WERI-Rb-1 (cell line): ENCODE measurements around the gene LRRC49.
"Not testable (repeated sequence)": the region's sequence is repeated elsewhere in the genome, so short reads cannot be mapped to it uniquely, and the experiment has no call there.

ENCODE experiments used
- DNase-seq: peaks from one replicate; pipeline ENCODE4 v3.0.0-alpha.2; 2020
- H3K27ac ChIP-seq: fragments of 250-450 bp; sonication (Bioruptor Pico); 2 replicates; pipeline ENCODE4 v1.5.1; 2020; ENCODE audit warnings: mild to moderate bottlenecking, moderate library complexity
- H3K27me3 ChIP-seq: fragments of 250-450 bp; sonication (Bioruptor Pico); 2 replicates; pipeline ENCODE4 v1.5.1; 2021; ENCODE audit warnings: mild to moderate bottlenecking, low read depth, moderate library complexity; ENCODE audit not compliant: insufficient read depth, severe bottlenecking
- H3K36me3 ChIP-seq: fragments of 250-450 bp; sonication (Bioruptor Pico); 2 replicates; pipeline ENCODE4 v1.5.1; 2020; ENCODE audit warnings: mild to moderate bottlenecking, moderate library complexity
- H3K4me3 ChIP-seq: 2 replicates; pipeline ENCODE4 v1.5.1; 2011; ENCODE audit warnings: low read depth, mild to moderate bottlenecking, control low read depth, low read length
- H3K9me3 ChIP-seq: fragments of 250-450 bp; sonication (Bioruptor Pico); 2 replicates; pipeline ENCODE4 v1.5.1; 2021; ENCODE audit warnings: mild to moderate bottlenecking, moderate library complexity; ENCODE audit not compliant: severe bottlenecking
- CTCF ChIP-seq: IDR thresholded peaks from 2 replicates; pipeline ENCODE4 v1.5.1; 2011; ENCODE audit warnings: low read depth, mild to moderate bottlenecking, control low read depth, inconsistent platforms, low read length

The LRRC49 gene

GRCh38 chr15:71010997-71011396 lies 118.4 kb downstream of the LRRC49 start:
- DNase-seq: no peak
- no peak for TF ChIP-seq CTCF
- Histone ChIP-seq H3K36me3 (no peaks in the 10 kb centered on the region), H3K27me3 (no peaks in the 10 kb centered on the region), H3K27ac (no peak overlapping the region), H3K9me3 (no peaks in the 10 kb centered on the region), H3K4me3 (no peak overlapping the region)

GRCh38 chr15:71011503-71012155 lies 119.0 kb downstream of the LRRC49 start:
- Histone ChIP-seq H3K9me3 (no peaks in the 10 kb centered on the region), H3K27ac (no peak overlapping the region), H3K4me3 (no peak overlapping the region), H3K27me3 (no peaks in the 10 kb centered on the region), H3K36me3 (no peaks in the 10 kb centered on the region)
- DNase-seq: peak; percentile 11
- TF ChIP-seq CTCF: peak; percentile 56

GRCh38 chr15:71013446-71013845 lies 120.8 kb downstream of the LRRC49 start:
- no peak for TF ChIP-seq CTCF
- DNase-seq: no peak
- H3K27me3 ChIP-seq: no peaks in the 10 kb centered on the region
- H3K36me3 ChIP-seq: no peaks in the 10 kb centered on the region
- no peak overlapping the region for H3K27ac ChIP-seq
- H3K9me3 ChIP-seq: no peaks in the 10 kb centered on the region
- no peak overlapping the region for H3K4me3 ChIP-seq

GRCh38 chr15:71015342-71015741 lies 122.7 kb downstream of the LRRC49 start:
- no peak for DNase-seq
- no peaks in the 10 kb centered on the region for H3K9me3 ChIP-seq
- TF ChIP-seq CTCF: no peak
- H3K27me3 ChIP-seq: no peaks in the 10 kb centered on the region
- H3K27ac ChIP-seq: no peak overlapping the region
- no peaks in the 10 kb centered on the region for H3K36me3 ChIP-seq
- H3K4me3 ChIP-seq: no peak overlapping the region

- not testable (repeated sequence) for H3K36me3 ChIP-seq, DNase-seq, H3K9me3 ChIP-seq, H3K27ac ChIP-seq, H3K4me3 ChIP-seq, H3K27me3 ChIP-seq
Measured at GRCh38 chr15:71031232-71031631, 138.6 kb downstream of the LRRC49 start.

GRCh38 chr15:71035478-71035877 lies 142.9 kb downstream of the LRRC49 start:
- not testable (repeated sequence) for DNase-seq, H3K27me3 ChIP-seq, H3K9me3 ChIP-seq, H3K27ac ChIP-seq, H3K4me3 ChIP-seq, H3K36me3 ChIP-seq

- H3K27me3 ChIP-seq: no peaks in the 10 kb centered on the region
- no peak overlapping the region for H3K4me3 ChIP-seq
- no peaks in the 10 kb centered on the region for H3K36me3 ChIP-seq
- no peak for DNase-seq
- H3K27ac ChIP-seq: no peak overlapping the region
- no peak for TF ChIP-seq CTCF
- no peaks in the 10 kb centered on the region for H3K9me3 ChIP-seq
Measured at GRCh38 chr15:71042356-71042922, 149.8 kb downstream of the LRRC49 start.
